GM18502 (cell line): ENCODE measurements around the gene NID1.
"Not testable (repeated sequence)": the region's sequence is repeated elsewhere in the genome, so short reads cannot be mapped to it uniquely, and the experiment has no call there.

Source experiments
- ATAC-seq: cut with Tn5 transposase; IDR thresholded peaks from one replicate; pipeline ENCODE4 v1.9.1; 2021; ENCODE audit warnings: mild to moderate bottlenecking; ENCODE audit not compliant: unreplicated experiment, poor library complexity

The NID1 gene

DNA sequence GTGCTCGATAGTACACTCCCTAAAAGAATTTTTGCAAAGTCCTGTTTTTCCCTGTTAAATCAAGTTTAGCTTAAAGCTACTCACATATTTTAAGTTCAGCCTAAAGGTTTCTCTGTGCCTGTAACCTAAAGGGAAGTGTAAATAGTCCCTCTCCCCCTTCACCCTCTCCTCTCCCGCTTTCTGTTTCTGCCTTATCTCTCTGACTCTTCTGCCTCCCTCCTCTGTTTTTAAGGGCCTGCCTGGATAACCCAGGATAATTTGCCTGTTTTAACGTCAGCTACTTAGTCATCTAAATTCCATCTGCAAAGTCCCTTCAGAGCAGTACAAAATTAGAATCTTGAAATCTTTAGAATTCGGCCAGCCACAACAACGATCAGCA lies 92.6 kb downstream of the NID1 start:
- ATAC-seq, result peak; percentile 54

DNA sequence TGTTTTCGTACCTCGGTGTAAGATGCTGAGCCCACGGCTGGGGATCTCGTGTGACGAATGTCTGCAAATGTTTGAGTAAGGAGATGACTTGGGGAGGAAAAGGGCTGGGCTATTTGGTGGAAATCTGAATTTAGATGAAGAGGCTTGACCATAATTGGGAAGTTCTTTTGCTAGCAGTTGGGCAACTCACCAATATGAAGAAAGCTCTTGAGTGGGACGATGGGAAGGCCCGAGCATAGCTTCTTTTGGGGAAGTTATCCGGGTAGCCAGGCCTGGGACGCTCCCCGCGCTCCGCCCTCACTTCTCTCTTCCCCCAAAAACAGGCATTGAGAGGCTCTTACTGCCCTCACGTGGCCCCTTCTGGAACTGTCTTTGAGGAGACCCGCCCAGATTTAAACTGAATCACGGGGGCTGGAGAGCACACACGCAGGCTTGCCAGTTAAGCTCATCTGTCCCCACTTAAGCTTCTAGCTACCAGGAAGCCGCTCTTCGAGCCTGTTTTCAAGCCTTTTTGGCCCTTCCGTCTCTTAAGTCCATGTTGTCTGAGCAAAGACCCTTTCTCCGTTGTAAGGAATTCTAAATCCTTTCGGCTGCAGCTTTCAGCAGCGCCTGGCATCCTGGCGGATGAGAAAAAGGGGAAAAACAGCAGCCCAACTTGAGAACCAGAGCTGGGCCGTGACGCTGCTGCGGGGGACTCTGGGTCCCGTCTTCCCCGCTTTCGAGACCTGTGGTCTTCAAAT lies 93.1 kb downstream of the NID1 start:
- peak; percentile 94 for ATAC-seq

DNA sequence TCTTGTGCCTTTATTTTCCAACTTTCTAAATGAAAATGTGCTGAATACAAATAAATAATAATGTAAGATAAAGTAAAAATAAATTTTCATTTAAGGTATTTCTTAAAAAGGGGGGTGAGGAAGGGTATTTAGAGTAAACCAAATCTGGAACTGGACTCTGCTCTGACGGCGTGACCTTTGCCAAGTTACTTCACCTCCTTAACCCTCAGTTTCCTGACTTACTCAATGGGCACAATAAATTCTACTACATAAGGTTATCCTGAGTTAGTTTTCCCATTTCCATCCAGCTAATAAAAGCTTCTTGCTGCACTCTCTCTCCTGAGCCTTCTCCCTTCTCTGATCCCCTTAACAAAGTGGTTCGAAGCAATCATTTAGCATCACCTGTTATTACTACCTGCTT lies 93.9 kb downstream of the NID1 start:
- no peak for ATAC-seq

DNA sequence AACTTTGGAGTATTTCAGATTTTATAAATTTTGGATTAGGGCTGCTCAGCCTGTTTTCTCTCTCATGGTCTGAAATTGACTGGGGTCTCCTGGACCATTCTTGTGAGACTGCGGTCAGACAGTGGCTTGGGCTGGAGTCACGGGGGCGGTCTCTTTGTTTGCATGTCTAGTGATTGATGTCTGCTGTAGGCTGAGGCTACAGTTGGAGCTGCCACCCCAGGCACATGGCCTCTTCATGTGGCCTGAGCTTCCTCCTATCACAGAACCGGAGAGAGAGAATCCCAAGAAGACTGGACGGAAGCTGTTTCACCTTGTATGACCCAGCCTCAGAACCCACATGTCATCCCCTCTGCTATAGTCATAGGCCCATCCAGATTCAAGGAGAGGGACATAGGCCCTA lies 96.1 kb downstream of the NID1 start:
- ATAC-seq, result no peak

DNA sequence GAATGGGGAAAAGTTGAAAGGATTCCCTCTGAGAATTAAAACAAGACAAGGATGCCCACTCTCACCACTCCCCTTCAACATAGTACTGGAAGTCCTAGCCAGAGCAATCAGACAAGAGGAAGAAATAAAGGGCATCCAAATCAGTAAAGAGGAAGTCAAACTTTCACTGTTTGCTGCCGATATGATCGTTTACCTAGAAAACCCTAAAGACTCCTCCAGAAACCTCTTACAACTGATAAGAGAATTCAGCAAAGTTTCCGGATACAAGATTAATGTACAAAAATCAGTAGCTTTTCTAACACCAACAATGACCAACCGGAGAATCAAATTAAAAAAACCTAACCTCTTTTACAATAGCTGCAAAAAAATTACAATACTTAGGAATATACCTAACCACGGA lies 98.8 kb downstream of the NID1 start:
- not testable (repeated sequence) for ATAC-seq

DNA sequence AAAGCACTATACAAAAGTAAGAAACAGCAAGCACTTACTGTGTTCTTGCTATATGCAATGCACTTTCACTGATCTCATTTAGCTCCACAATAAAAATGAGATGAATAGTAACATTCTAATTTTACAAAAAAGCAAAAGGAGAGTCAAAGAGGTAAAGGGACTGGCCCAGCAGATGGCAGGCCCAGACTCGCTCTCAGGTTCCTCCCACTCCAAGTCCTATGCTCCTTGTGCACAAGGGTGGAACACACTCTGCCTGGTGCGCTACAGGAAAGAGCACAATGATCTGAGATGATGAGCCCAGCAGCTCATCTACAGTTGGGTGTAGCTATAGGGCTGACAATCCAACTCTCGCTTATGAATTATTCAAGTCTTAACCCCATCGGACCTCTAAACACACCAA lies 104.1 kb downstream of the NID1 start:
- ATAC-seq, result no peak

DNA sequence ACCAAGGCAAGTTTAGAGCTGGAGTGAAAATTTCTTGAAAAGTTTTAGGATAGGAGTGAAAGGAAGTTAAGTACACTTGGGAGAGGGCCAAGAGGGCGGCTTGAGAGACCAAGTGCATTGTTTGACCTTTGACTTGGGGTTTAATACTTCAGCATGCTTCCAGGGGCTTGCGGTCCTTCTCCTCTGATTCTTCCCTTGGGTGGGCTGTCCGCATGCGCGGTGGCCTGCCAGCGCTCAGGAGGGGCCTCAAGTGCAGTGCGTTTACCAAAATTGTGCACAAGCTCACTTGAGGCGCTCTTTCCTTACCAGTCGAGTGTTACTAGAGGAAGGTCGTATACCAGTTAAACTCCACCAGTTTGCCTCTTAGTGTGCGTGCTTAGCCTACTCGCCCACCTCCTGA lies 106.9 kb downstream of the NID1 start:
- ATAC-seq, result no peak

DNA sequence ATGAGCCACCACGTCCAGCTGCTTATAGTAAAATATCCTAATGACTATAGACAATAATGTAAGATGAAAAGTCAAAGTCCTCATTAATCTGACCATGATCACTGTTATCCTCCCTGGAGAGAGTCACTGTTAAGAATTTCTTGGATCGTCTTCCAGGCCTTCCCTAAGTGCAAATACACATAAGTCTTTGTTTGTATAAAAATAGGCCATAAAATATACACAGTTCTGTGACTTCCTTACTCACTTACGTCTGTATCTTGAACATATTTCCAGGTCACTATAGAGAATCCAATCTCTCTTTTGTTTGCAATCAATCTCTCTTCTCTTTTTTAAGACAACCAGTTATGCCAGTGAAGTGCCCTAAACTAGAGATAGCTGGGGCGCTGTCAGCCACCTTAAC lies 109.1 kb downstream of the NID1 start:
- no peak for ATAC-seq

DNA sequence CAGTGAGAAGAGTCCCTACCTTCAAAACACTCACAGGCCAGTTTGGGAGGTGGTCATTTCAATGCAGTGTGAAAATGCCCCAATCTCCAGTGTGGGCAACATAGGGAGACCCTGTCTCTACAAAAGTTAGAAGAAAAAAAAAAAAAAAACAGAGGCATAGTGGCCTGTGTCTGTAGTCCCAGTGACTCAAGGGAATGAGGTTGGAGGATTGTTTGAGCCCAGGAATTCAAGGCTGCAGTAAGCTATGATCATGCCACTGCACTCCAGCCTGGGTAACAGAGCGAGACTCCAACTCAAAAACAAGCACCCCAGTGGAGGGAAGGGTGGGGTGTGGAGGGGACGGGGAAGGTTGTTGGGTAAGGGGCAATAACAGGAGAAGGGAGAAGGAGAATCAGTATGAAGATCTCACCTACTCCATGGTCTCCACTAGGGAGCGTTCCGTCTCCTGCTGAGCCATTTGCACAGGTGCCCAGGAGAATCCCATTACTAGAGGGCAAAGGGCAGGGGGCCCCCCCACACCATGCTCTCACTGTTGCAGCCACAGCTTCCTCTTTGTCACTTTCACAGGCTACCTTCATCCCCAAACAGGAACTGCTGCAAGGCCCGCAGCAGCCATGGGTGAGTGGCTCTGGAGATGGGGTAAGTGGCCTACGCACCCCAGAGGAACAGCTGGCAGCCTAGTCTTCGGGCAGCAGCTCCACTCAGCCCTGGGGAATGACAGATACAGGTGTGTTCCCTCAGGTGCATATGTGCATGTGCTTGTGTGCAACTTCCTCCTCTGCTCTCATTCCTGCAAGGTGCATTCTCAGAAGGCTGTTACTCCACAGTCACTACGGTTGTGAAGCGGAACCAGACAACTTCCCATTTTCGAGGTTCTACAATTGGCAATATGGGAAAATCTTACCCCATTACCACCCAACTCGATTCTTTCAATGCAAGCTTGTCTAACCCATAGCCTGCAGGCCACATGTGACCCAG lies 110.3 kb downstream of the NID1 start:
- peak; percentile 96 for ATAC-seq

DNA sequence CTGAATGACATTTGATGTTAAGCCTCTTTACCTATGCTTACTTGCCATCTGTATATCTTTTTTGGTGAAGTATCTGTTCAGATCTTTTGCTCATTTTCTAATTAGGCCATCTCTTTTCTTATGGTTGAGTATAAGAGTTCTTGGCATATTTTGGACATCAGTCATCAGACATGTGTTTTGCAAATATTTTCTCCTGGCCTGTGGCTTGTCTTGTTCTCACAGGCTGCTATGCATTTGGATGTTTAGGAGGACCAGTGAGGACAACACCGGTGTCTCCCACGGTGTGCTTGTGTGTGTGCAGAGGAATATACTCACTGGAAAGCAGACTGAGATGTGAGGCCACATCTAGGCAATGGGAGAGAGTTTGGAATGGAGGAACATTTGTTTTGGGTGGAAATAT lies 111.1 kb downstream of the NID1 start:
- no peak for ATAC-seq

DNA sequence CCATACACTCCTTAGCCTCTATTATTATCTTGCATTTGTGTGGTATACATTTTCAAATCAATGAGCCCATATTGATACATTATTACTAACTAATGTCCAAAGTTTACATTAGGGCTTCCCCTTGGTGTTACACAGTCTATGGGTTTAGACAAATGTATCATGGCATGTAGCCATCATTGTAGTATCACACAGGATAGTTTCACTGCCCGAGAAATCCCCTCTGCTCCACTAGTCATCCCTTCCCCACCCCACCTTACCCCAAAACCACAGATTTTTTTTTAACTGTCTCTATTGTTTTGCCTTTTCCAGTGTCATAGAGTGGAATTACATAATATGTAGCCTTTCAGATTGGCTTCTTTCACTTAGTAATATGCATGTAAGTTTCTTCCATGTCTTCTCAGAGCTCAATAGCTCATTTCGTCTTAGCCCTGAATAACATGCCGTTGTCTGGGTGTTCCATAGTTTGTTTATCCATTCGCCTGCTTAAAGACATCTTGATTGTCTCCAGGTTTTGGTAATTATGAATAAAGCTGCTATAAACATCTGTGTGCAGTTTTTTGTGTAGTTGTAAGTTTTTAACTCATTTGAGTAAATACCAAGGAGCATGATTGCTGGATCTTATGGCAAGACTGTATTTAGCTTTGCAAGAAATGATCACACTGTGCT lies 111.8 kb downstream of the NID1 start:
- ATAC-seq, result peak; percentile 62

DNA sequence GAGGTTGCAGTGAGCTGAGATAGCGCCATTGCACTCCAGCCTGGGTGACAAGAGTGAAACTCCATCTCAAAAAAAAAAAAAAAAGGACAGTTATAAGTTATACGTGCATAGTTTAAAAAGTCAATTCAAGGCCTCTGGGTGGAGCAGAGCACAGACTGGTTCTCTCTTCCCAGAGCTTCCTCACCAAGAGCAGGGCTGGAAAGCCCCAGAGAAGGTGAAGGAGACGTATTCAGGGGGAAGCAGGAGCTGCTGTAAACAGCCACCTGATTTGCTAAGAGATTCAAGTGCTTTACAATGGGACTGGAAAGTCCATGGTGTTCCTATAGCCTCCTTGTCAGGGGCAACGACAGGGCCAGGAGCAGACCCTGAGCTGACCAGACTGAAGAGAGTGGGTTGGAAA lies 113.2 kb downstream of the NID1 start:
- ATAC-seq, result no peak

DNA sequence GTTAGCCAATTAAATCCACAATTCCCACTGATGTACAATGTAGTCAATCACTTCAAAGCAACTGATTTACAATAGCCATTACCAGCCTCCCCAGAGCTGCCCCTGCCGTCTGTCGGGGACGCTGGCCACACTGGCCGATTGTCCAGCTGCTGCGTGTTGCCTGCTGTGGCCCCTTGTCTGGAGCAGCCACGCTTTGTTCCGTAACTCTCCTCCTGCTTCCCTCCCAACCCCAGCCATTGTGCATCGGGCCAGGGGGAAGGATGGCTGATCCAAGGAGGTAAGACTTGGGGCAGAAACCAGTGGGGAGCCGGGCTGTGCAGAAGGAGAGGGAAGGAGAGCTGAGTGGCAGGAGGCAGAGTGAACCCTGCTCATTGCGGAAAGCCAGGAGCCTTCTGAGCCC lies 114.6 kb downstream of the NID1 start:
- no peak for ATAC-seq

DNA sequence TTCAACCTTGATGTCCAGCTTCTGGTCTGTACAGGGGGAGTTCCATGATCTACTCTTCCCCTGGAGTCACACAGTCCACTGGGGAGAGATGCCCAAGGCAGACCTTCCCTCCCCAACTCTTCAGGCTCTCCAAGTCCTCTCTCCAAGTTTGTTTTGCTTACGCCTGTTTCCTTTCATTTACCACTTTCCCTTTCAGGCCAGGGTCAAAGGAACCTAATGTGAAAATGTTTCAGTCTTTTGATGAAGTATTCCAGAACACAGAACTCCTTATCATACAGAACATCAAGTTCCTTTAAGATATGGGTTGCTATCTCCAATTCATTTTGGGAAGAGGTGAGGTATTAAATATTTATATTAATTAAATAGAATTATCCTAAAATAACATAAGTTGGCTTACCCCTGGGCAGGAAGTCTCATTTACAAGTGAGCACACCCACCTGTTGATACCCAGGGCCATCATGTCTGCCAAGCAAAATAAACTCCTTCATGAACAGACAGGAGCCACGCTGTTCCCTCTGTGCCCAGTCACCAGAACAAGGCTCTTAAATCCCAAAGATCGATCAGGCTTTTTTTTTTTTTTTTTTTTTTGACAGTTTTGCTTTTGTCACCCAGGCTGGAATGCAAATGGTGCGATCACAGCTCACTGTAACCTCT lies 116.0 kb downstream of the NID1 start:
- no peak for ATAC-seq

DNA sequence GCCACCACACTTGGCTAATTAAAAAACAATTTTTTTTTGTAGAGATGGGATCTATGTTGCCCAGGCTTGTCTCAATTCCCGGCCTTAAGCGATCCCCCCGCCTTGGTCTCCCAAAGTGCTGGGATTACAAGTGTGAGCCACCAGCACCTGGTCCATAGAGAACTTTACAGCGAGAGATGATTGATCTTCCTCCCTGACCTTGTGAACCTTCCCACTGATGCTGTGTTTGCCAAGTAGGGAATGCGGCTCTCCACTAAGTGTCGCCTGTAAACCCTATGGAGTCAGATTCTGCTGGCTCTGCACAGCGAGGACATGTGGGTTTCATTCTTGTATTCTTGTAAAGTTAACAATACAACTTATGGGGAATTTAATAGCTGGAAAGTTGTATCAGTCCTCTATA lies 116.9 kb downstream of the NID1 start:
- no peak for ATAC-seq

DNA sequence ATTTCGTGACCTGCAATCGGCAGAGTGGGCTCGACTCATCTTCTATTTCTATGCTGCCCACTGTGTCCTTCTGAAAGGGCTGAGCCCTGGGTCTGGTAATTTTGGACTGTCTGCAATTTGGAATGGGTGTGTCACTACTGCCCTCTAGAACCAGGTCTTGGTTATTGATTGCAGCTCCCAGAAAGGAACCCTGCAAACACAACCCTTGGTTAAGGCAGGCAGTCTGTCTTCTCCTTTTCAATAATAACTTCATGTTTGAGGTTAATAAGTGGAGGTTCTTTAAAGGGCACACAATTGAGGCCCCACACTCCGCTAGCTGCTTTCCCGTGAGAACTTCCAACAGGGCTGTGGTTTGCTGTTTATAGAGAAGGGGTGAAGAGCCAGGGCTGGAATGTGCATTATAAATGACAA lies 118.3 kb downstream of the NID1 start:
- peak; percentile 73 for ATAC-seq

DNA sequence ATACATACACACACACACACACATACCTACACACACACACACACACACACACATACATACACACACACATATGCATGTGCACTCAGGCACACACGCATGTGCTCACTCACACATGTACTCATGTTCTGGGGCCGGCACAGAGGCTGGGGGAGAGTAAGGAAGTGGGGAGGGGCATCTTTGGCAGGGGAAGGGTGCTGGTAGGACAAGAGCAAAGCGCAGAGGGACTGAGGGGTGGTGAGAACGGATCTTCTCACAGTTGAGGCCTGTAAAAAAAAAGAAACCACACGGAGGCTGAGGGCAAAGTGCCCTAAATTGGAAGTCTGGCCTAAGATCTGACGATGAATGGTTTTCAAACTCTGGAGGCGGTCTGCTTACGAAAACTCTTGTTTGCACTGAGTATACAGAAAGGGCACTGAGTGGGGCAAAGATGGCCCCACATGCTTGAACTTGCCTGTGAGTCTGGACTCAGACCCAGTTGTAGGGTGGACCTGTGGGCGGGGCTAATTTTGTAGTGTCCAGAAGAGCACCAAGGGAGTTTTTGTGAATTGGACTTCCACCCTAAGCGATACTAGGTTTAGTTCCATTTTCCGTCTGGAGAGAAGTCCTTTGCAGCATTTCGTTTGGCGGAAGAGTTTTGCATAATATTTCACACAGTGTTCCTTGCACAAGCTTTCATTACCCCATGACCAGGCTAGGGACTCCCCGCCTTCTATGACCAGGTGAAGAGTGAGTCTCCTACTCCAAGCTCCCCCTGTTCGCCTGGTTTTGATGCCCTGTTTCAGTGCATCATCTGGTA lies 118.9 kb downstream of the NID1 start:
- peak; percentile 86 for ATAC-seq

DNA sequence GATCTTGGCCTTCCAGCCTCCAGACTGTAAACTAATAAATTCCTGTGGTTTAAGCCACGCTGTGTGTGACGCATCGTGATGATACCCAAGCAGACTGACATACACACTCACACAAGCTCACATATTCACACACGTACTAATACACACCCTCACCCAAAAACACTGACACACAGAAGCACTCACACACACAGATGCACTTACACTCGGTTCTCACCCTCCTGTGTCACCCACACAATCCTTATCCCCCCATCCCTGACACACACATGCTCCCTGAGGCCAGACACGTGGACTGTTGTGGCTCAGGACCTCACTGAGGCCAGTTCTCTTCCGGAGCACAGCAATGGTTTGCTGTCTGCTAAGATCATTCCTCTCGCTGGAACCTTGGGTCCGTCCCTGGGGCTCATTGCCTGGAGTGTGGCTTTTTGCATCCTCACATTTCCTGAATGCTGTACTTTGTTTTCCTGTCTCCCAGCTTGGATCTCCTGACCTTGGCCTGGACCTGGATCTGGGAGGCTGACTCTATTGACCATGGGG lies 121.2 kb downstream of the NID1 start:
- ATAC-seq, result no peak

DNA sequence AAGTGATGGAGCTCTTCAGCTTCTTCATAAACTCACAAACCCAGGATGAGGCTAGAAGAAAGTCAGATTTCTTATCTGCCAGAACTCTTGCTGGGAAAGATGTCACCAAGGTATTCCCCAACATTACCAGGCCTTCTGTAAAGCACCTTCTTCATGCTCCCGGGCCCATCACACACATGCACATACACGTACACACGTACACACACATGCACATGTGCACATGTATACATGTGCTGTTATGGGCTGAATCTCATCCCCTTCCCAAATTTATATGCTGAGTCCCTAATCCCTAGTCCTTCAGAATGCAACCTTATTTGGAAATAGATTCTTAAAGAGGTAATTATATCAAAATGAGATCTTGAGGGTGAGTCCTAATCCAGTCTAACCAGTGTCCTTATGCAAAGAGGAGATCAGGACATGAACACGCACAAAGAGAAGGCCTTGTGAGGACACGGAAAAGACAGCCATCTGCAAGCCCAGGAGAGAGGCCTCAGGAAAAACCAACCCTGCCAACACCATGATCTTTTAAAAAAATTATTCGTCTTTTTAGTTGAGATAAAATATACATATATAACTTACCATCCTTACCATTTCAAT lies 121.8 kb downstream of the NID1 start:
- ATAC-seq, result no peak
